Naive thymus-derived CD4-positive, alpha-beta T cell (primary cell): ENCODE measurements around the gene ZNF71. TPM values are rescaled to one million over a fixed set of nuclear protein-coding genes. Genes with fewer than 3 reads are reported as not detected.

Source experiments
- ATAC-seq: fragments of 150-1000 bp; cut with Tn5 transposase; 2 replicates; pipeline ENCODE4 v1.10.0; 2021; ENCODE audit warnings: mild to moderate bottlenecking, moderate library complexity
- CTCF ChIA-PET: fragments of 350-600 bp; sonication (Branson Sonifier 250); formaldehyde crosslinking; loops from one replicate; lab custom pipeline; 2021; ENCODE audit warnings: antibody characterized with exemption; lab: Charles Lee
- POLR2A ChIA-PET: fragments of 350-600 bp; sonication (Branson Sonifier 250); formaldehyde crosslinking; loops from one replicate; lab custom pipeline; 2021; ENCODE audit warnings: antibody characterized with exemption, inconsistent platforms; lab: Charles Lee
- DNase-seq, 9 donors: peaks; one replicate each; pipeline versions ENCODE4 v3.0.0 to v3.0.0-alpha.2; 2020 to 2022; ENCODE audit warnings: mixed read lengths in 1 of 9
- H3K27ac ChIP-seq: one replicate; pipeline ENCODE4 v1.7.0; 2013; ENCODE audit warnings: mild to moderate bottlenecking, low read depth, low read length, moderate library complexity
- H3K27me3 ChIP-seq, 2 donors: one replicate each; pipeline ENCODE4 v1.7.0; 2013; ENCODE audit warnings: low read length in 2 of 2, mild to moderate bottlenecking in 2 of 2, moderate library complexity in 2 of 2; ENCODE audit not compliant: control insufficient read depth in 2 of 2, insufficient read depth in 2 of 2
- H3K36me3 ChIP-seq, 3 experiments: 1 replicate in 2 of 3; 2 replicates in 1 of 3; pipeline ENCODE4 v1.7.0; 2013; ENCODE audit warnings: low read length in 3 of 3, mild to moderate bottlenecking in 3 of 3, moderate library complexity in 1 of 3; ENCODE audit not compliant: insufficient read depth in 3 of 3, control insufficient read depth in 2 of 3
- H3K4me1 ChIP-seq, 2 donors: one replicate each; pipeline ENCODE4 v1.7.0; 2013; ENCODE audit warnings: low read length in 2 of 2, mild to moderate bottlenecking in 2 of 2, moderate library complexity in 1 of 2; ENCODE audit not compliant: control insufficient read depth in 2 of 2, insufficient read depth in 2 of 2
- H3K4me3 ChIP-seq: 2 replicates; pipeline ENCODE4 v1.7.0; 2013; ENCODE audit warnings: mild to moderate bottlenecking, low read length
- H3K9me3 ChIP-seq, 3 experiments: 1 replicate in 2 of 3; 2 replicates in 1 of 3; pipeline ENCODE4 v1.7.0; 2013; ENCODE audit warnings: low read length in 3 of 3; ENCODE audit not compliant: control insufficient read depth in 2 of 3
- H3K27ac Mint-ChIP-seq, 9 donors: one replicate each; pipeline ENCODE4 v1.8.0; 2020 to 2022; ENCODE audit warnings: mixed read lengths in 9 of 9, mild to moderate bottlenecking in 8 of 9, moderate library complexity in 5 of 9, inconsistent platforms in 2 of 9
- H3K27me3 Mint-ChIP-seq, 5 donors: one replicate each; pipeline ENCODE4 v1.8.0; 2021 to 2022; ENCODE audit warnings: mixed read lengths in 5 of 5, mild to moderate bottlenecking in 1 of 5
- H3K36me3 Mint-ChIP-seq, 5 donors: one replicate each; pipeline ENCODE4 v1.8.0; 2020 to 2022; ENCODE audit warnings: mixed read lengths in 5 of 5, mild to moderate bottlenecking in 3 of 5, inconsistent platforms in 1 of 5
- H3K4me1 Mint-ChIP-seq, 7 donors: one replicate each; pipeline ENCODE4 v1.8.0; 2020 to 2022; ENCODE audit warnings: mixed read lengths in 7 of 7, mild to moderate bottlenecking in 3 of 7, inconsistent platforms in 1 of 7
- H3K4me3 Mint-ChIP-seq, 10 donors: one replicate each; pipeline ENCODE4 v1.8.0; 2020 to 2022; ENCODE audit warnings: mild to moderate bottlenecking in 10 of 10, mixed read lengths in 10 of 10, moderate library complexity in 6 of 10, inconsistent platforms in 2 of 10
- H3K9me3 Mint-ChIP-seq, 11 donors: one replicate each; pipeline ENCODE4 v1.8.0; 2020 to 2022; ENCODE audit warnings: mixed read lengths in 11 of 11, mild to moderate bottlenecking in 4 of 11, inconsistent platforms in 1 of 11, moderate library complexity in 1 of 11
- intact Hi-C, 2 donors: fragments of 100-400 bp; cut with micrococcal nuclease; formaldehyde crosslinking; loops; one replicate each; pipeline ENCODE4 v1.15.1; 2023
- polyA plus RNA-seq, 2 donors: library from polyadenylated mRNA; unstranded; fragments of 300-500 nt; fragmentation: Illumina TruSeq; gene quantifications; one replicate each; pipeline ENCODE4 v1.2.3, GENCODE V29; 2021
- total RNA-seq, 6 experiments: library from RNA in 5 of 6; stranded (reverse) in 5 of 6; gene quantifications; 1 replicate in 5 of 6; 2 replicates in 1 of 6; pipeline ENCODE4 v1.2.3 and lab custom pipeline; 2021 to 2026

Gene ZNF71
- total and polyA plus RNA-seq, 7 experiments from 2014 or later: 4.5 to 12.9 (median 6.9) TPM

DNA sequence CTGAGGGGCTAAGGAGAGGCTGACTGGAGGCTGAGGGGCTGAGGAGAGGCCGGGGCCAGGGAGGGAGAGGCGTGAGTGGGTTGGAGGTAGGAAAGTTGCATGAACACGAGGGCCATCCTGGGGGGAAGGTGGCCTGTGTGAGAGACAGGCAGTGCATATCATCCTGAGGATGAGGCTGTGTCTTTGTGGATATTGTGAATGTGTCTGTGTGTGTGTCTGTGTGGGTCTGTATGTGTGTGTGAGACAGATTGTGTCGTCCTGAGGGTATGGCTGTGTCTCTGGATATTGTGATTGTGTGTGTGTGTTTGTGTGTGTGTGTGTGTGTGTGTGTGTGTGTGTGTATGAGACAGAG lies 422 bp downstream of the ZNF71 start:
- ATAC-seq (peak; percentile 35), DNase-seq (no peak)
- Mint-ChIP-seq H3K4me1 (peaks cover 19 to 30% (median 22%) of the 10 kb centered on the region in 7 donors), H3K4me3 (peak overlapping the region; percentile 83 to 99 (median 90)), H3K27me3 (no peaks in the 10 kb centered on the region), H3K9me3 (peaks cover 10 to 64% (median 33%) of the 10 kb centered on the region in 11 donors), H3K27ac (peak overlapping the region; percentile 27 to 94 (median 80)), H3K36me3 (peaks cover 16 to 43% (median 34%) of the 10 kb centered on the region in 5 donors)
- H3K27me3 ChIP-seq: no peaks in the 10 kb centered on the region
- intact Hi-C loops: loop anchor here (1.0 to 10.0 kb wide), 9 partner anchors 28 to 1559 kb away; partner anchors contain the start of genes ZFP28 (in 2 of the 2), ZNF470 (in 2 of the 2), ZNF264 (in 1 of the 2) and ZNF329 (in 1 of the 2)
- H3K4me3 ChIP-seq: peak overlapping the region; percentile 57
- H3K4me1 ChIP-seq: peaks cover 0 to 3% of the 10 kb centered on the region in 2 donors
- CTCF ChIA-PET: no interaction called here
- peaks cover 0 to 17% (median 0%) of the 10 kb centered on the region in 3 experiments for H3K9me3 ChIP-seq
- POLR2A ChIA-PET: interaction anchor here (0.7 to 1.2 kb wide), 2 partner anchors 20 to 941 kb away, joined by 3 to 4 read pairs; no protein-coding TSS in a partner anchor
- H3K36me3 ChIP-seq: peaks cover 0 to 13% (median 0%) of the 10 kb centered on the region in 3 experiments
- peak overlapping the region; percentile 71 for H3K27ac ChIP-seq

DNA sequence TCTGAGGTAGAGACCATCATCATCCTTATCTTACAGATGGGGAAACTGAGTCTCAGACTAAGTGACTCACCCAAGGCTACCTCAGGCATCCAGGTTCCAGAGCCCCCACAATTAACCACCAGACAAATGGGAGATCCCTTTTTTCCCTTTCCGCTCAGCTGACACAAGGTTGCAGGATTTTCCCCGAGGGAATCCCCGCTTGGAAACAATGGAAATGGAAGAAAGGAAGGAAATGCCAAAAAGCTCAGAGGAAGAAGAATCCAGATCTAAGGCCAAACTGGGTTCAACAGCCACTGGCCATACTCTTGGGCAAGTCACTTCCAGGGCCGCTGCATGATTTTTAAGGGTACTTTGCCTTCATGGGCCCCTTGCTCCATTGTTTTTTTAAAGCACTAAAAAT lies 1.6 kb downstream of the ZNF71 start:
- Histone ChIP-seq H3K27me3 (no peaks in the 10 kb centered on the region), H3K36me3 (peaks cover 0 to 24% (median 4%) of the 10 kb centered on the region in 3 experiments), H3K4me3 (no peak overlapping the region), H3K9me3 (peaks cover 0 to 24% (median 0%) of the 10 kb centered on the region in 3 experiments), H3K4me1 (peaks cover 0 to 3% of the 10 kb centered on the region in 2 donors), H3K27ac (no peak overlapping the region)
- DNase-seq: no peak
- Mint-ChIP-seq H3K27me3 (no peaks in the 10 kb centered on the region), H3K27ac (peak overlapping the region in 1 of 9 donors; percentile 34), H3K4me1 (peaks cover 19 to 32% (median 24%) of the 10 kb centered on the region in 7 donors), H3K9me3 (peaks cover 10 to 68% (median 36%) of the 10 kb centered on the region in 11 donors), H3K36me3 (peaks cover 25 to 52% (median 45%) of the 10 kb centered on the region in 5 donors), H3K4me3 (peak overlapping the region in 9 of 10 donors; percentile 83 to 99 (median 90))
- ChIA-PET POLR2A (no interaction called here), CTCF (no interaction called here)
- no peak for ATAC-seq
- intact Hi-C loops: loop anchor here in 1 of 2 donors (5.0 to 10.0 kb wide), 2 partner anchors 596 to 1558 kb away; partner anchors contain the start of genes ZNF264 and ZNF329

- H3K36me3 ChIP-seq: peaks cover 0 to 34% (median 4%) of the 10 kb centered on the region in 3 experiments
- no peak overlapping the region for H3K4me3 ChIP-seq
- H3K27me3 Mint-ChIP-seq: no peaks in the 10 kb centered on the region
- intact Hi-C loops: loop anchor here in 1 of 2 donors (5.0 to 10.0 kb wide), 2 partner anchors 595 to 1557 kb away; partner anchors contain the start of genes ZNF264 and ZNF329
- H3K36me3 Mint-ChIP-seq: peaks cover 33 to 59% (median 54%) of the 10 kb centered on the region in 5 donors
- H3K9me3 ChIP-seq: peaks cover 0 to 30% (median 0%) of the 10 kb centered on the region in 3 experiments
- no peaks in the 10 kb centered on the region for H3K27me3 ChIP-seq
- peaks cover 19 to 32% (median 24%) of the 10 kb centered on the region in 7 donors for H3K4me1 Mint-ChIP-seq
- H3K27ac ChIP-seq: no peak overlapping the region
- H3K27ac Mint-ChIP-seq: no peak overlapping the region
- DNase-seq: no peak
- peaks cover 10 to 68% (median 36%) of the 10 kb centered on the region in 11 donors for H3K9me3 Mint-ChIP-seq
- H3K4me3 Mint-ChIP-seq: peak overlapping the region in 4 of 10 donors; percentile 7 to 62 (median 35)
- CTCF ChIA-PET: no interaction called here
- ATAC-seq: no peak
- H3K4me1 ChIP-seq: peaks cover 0 to 3% of the 10 kb centered on the region in 2 donors
- POLR2A ChIA-PET: no interaction called here
Measured at GRCh38 chr19:56597696-56598095, 2.6 kb downstream of the ZNF71 start.

GRCh38 chr19:56601375-56601774 lies 6.3 kb downstream of the ZNF71 start:
- intact Hi-C loops: no loop called here
- H3K4me1 Mint-ChIP-seq: peaks cover under 1 to 15% (median 12%) of the 10 kb centered on the region in 7 donors
- Histone ChIP-seq H3K4me1 (peaks cover 0 to 3% of the 10 kb centered on the region in 2 donors), H3K36me3 (peaks cover 0 to 47% (median 4%) of the 10 kb centered on the region in 3 experiments), H3K27ac (no peak overlapping the region), H3K27me3 (no peaks in the 10 kb centered on the region), H3K4me3 (no peak overlapping the region), H3K9me3 (peaks cover 0 to 63% (median 0%) of the 10 kb centered on the region in 3 experiments)
- DNase-seq: no peak
- H3K36me3 Mint-ChIP-seq: peaks cover 41 to 83% (median 73%) of the 10 kb centered on the region in 5 donors
- H3K27ac Mint-ChIP-seq: no peak overlapping the region
- CTCF ChIA-PET: no interaction called here
- H3K27me3 Mint-ChIP-seq: no peaks in the 10 kb centered on the region
- ATAC-seq: no peak
- H3K9me3 Mint-ChIP-seq: peaks cover 13 to 90% (median 53%) of the 10 kb centered on the region in 11 donors
- no peak overlapping the region for H3K4me3 Mint-ChIP-seq
- POLR2A ChIA-PET: no interaction called here

- intact Hi-C loops: no loop called here
- Histone ChIP-seq H3K36me3 (peaks cover 0 to 41% (median 4%) of the 10 kb centered on the region in 3 experiments), H3K4me1 (no peaks in the 10 kb centered on the region), H3K27ac (no peak overlapping the region), H3K27me3 (no peaks in the 10 kb centered on the region), H3K4me3 (no peak overlapping the region), H3K9me3 (peaks cover 0 to 79% (median 13%) of the 10 kb centered on the region in 3 experiments)
- H3K36me3 Mint-ChIP-seq: peaks cover 34 to 86% (median 78%) of the 10 kb centered on the region in 5 donors
- ChIA-PET CTCF (no interaction called here), POLR2A (no interaction called here)
- no peak for ATAC-seq
- H3K4me1 Mint-ChIP-seq: peaks cover 0 to 8% (median 4%) of the 10 kb centered on the region in 7 donors
- H3K9me3 Mint-ChIP-seq: peaks cover 11 to 97% (median 67%) of the 10 kb centered on the region in 11 donors
- no peaks in the 10 kb centered on the region for H3K27me3 Mint-ChIP-seq
- H3K27ac Mint-ChIP-seq: no peak overlapping the region
- no peak for DNase-seq
- no peak overlapping the region for H3K4me3 Mint-ChIP-seq
Measured at GRCh38 chr19:56603829-56604228, 8.7 kb downstream of the ZNF71 start.

GRCh38 chr19:56608274-56608964 lies 13.3 kb downstream of the ZNF71 start:
- Histone ChIP-seq H3K4me1 (no peaks in the 10 kb centered on the region), H3K27ac (no peak overlapping the region), H3K27me3 (no peaks in the 10 kb centered on the region), H3K36me3 (peaks cover 0 to 49% (median 0%) of the 10 kb centered on the region in 3 experiments), H3K9me3 (peaks cover 0 to 95% (median 22%) of the 10 kb centered on the region in 3 experiments), H3K4me3 (no peak overlapping the region)
- ChIA-PET POLR2A (no interaction called here), CTCF (no interaction called here)
- Mint-ChIP-seq H3K9me3 (peaks cover 13 to 100% (median 80%) of the 10 kb centered on the region in 11 donors), H3K4me3 (no peak overlapping the region), H3K27me3 (no peaks in the 10 kb centered on the region), H3K36me3 (peaks cover 31 to 93% (median 86%) of the 10 kb centered on the region in 5 donors), H3K4me1 (peaks cover 0 to 6% (median 0%) of the 10 kb centered on the region in 7 donors), H3K27ac (no peak overlapping the region)
- DNase-seq (no peak), ATAC-seq (no peak)
- intact Hi-C loops: no loop called here
